Measurements from ENCODE around the gene COG5. TPM values are rescaled to one million over a fixed set of nuclear protein-coding genes. Genes with fewer than 3 reads are reported as not detected.

Gene COG5
- total and polyA plus RNA-seq, 10 of the 15 experiments (the other 5 are each of a cell fraction or from before 2014, with no cell fraction given) = 5.5 to 27.9 (median 15.6) TPM

DNA sequence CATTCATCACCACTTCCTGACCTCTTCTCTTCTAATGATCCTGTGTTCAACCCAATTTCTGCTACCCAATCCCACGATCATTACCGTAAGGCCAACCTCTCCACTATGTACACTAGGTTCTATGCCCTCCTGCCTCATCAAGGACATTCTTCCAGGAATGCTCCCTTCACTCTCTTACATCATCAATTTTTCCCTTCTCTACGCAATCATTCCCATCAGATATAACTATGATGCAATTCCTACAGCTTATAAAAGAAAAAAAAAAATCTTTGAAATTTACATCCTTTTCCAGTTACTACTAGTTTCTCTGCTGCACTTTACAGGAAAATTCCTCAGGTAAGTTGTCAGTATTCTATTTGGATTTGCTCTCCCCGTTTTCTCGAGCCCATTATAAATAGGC is 124.7 kb downstream of the COG5 start (continued):
- TF ChIP-seq, protein P1, sequence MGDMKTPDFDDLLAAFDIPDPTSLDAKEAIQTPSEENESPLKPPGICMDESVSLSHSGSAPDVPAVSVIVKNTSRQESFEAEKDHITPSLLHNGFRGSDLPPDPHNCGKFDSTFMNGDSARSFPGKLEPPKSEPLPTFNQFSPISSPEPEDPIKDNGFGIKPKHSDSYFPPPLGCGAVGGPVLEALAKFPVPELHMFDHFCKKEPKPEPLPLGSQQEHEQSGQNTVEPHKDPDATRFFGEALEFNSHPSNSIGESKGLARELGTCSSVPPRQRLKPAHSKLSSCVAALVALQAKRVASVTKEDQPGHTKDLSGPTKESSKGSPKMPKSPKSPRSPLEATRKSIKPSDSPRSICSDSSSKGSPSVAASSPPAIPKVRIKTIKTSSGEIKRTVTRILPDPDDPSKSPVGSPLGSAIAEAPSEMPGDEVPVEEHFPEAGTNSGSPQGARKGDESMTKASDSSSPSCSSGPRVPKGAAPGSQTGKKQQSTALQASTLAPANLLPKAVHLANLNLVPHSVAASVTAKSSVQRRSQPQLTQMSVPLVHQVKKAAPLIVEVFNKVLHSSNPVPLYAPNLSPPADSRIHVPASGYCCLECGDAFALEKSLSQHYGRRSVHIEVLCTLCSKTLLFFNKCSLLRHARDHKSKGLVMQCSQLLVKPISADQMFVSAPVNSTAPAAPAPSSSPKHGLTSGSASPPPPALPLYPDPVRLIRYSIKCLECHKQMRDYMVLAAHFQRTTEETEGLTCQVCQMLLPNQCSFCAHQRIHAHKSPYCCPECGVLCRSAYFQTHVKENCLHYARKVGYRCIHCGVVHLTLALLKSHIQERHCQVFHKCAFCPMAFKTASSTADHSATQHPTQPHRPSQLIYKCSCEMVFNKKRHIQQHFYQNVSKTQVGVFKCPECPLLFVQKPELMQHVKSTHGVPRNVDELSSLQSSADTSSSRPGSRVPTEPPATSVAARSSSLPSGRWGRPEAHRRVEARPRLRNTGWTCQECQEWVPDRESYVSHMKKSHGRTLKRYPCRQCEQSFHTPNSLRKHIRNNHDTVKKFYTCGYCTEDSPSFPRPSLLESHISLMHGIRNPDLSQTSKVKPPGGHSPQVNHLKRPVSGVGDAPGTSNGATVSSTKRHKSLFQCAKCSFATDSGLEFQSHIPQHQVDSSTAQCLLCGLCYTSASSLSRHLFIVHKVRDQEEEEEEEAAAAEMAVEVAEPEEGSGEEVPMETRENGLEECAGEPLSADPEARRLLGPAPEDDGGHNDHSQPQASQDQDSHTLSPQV (IDR thresholded peaks at IDR 0.05) = no peak
- no peak for TF ChIP-seq REST (IDR thresholded peaks at IDR 0.05; ENCODE audit: low read depth, low read length)
- no peak for TF ChIP-seq NFYB (IDR thresholded peaks at IDR 0.05; ENCODE audit: insufficient read depth, low read depth, low read length)

DNA sequence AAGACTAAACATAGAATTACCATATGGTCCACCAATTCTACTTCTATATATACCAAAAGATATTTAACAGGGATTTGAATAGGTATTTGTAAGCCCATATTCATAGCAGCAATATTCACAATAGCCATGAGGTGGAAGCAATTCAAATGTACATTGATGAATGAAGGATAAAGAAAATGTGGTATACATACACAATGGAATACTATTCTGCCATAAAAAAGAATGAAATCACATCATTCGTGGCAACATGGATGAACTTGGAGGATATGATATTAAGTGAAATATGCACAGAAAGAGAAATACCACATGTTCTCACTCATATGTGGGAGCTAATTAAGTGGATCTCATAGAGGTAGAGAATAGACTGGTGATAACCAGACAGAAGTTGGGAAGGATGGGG is 128.0 kb downstream of the COG5 start:
- CTCF ChIA-PET = no interaction called here
- SMC1A ChIA-PET (ENCODE audit: uncharacterized antibody, unreplicated experiment) = no interaction called here
- BruUV-seq (replicated peaks) = no TSS peak
- intact Hi-C loops (cut with micrococcal nuclease; ENCODE audit: unreplicated experiment) (no loop called here), in situ Hi-C loops (cut with MboI) (no loop called here)
- WGBS (ENCODE audit: insufficient coverage, insufficient replicate concordance, low lambda C conversion rate, missing lambda C conversion rate) = 93% methylated on average over 1 of the region's 1 CpG
- H2AFZ ChIP-seq (ENCODE audit: control insufficient read depth, low read depth, low read length) = no peak overlapping the region
- no peak overlapping the region for H3K9ac ChIP-seq (ENCODE audit: control insufficient read depth, insufficient read depth, low read length)
- no peak overlapping the region for H3K4me2 ChIP-seq (ENCODE audit: control insufficient read depth, insufficient read depth)
- POLR2A ChIA-PET = no interaction called here
- no peak for ATAC-seq
- no peaks in the 10 kb centered on the region for H3K27me3 ChIP-seq (replicated peaks in 1 of 2; ENCODE audit: control insufficient read depth in 2 of 2, insufficient read depth in 2 of 2, low read length in 1 of 2)
- no peaks in the 10 kb centered on the region for H3K4me1 ChIP-seq (ENCODE audit: control insufficient read depth, insufficient read depth, low read length)
- RAD21 ChIA-PET (ENCODE audit: unreplicated experiment) = no interaction called here
- no peaks in the 10 kb centered on the region for H4K20me1 ChIP-seq (ENCODE audit: control insufficient read depth, insufficient read depth)
- no peaks in the 10 kb centered on the region for H3K36me3 ChIP-seq (ENCODE audit: control insufficient read depth in 2 of 2, insufficient read depth in 2 of 2, low read length in 1 of 2)
- TF ChIP-seq TCF7 (IDR thresholded peaks at IDR 0.05; ENCODE audit: borderline replicate concordance) = no peak
- TF ChIP-seq, protein P2, sequence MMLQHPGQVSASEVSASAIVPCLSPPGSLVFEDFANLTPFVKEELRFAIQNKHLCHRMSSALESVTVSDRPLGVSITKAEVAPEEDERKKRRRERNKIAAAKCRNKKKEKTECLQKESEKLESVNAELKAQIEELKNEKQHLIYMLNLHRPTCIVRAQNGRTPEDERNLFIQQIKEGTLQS (IDR thresholded peaks at IDR 0.05; ENCODE audit: borderline replicate concordance, extremely low read depth, low read depth, low read length) = no peak
- TF ChIP-seq CHD1 (IDR thresholded peaks at IDR 0.05; ENCODE audit: low read depth, low read length) = no peak
- no peak for TF ChIP-seq CREM (IDR thresholded peaks at IDR 0.05; ENCODE audit: low read depth)
- no peak for TF ChIP-seq CHD2 (IDR thresholded peaks at IDR 0.05; ENCODE audit: borderline replicate concordance, low read depth, low read length)
- no peak for TF ChIP-seq USF2 (IDR thresholded peaks at IDR 0.05; ENCODE audit: borderline replicate concordance, low read depth, low read length)
- no peak for TF ChIP-seq NRF1 (conservative IDR thresholded peaks at IDR 0.05; ENCODE audit: low read depth, low read length)
- FAIRE-seq = no peak
- no peak for DNase-seq (ENCODE audit: low read depth, low spot score)
- no peaks in the 10 kb centered on the region for H3K9me3 ChIP-seq (replicated peaks; ENCODE audit: control insufficient read depth, insufficient read depth, low read length)
- H3K27ac ChIP-seq (ENCODE audit: control insufficient read depth, insufficient read depth) = no peak overlapping the region
- no peaks in the 10 kb centered on the region for H3K79me2 ChIP-seq (ENCODE audit: control insufficient read depth, insufficient read depth, low read length)
- H3K4me3 ChIP-seq = no peak overlapping the region
